ENCODE data around the gene IGF2BP1. TPM values are rescaled to one million over a fixed set of nuclear protein-coding genes. Genes with fewer than 3 reads are reported as not detected.
A peak's percentile ranks its signal among the peaks of the same experiment; 100 is the strongest.
"Not testable (repeated sequence)": the region's sequence is repeated elsewhere in the genome, so short reads cannot be mapped to it uniquely, and the experiment has no call there.

The IGF2BP1 gene
- total RNA-seq, 1 donor from 2014 or later: 0.82 TPM

- FAIRE-seq (no peak), DNase-seq (ENCODE audit: low spot score in 2 of 2) (no peak)
Measured at GRCh38 chr17:48995304-48995973, 1.7 kb upstream of the IGF2BP1 start.

GRCh38 chr17:48995974-48996721 is 1.0 kb upstream of the IGF2BP1 start:
- no peak for FAIRE-seq
- no peak for DNase-seq (ENCODE audit: low spot score in 2 of 2)

GRCh38 chr17:48996722-48997102 is 473 bp upstream of the IGF2BP1 start:
- DNase-seq (ENCODE audit: low spot score in 2 of 2): no peak
- FAIRE-seq: no peak

- DNase-seq (ENCODE audit: low spot score in 2 of 2) (peak in 1 of 2 donors; percentile 35), FAIRE-seq (no peak)
Measured at GRCh38 chr17:48997827-48998586, 822 bp downstream of the IGF2BP1 start.

- DNase-seq (ENCODE audit: low spot score in 2 of 2) (peak in 1 of 2 donors; percentile 22), FAIRE-seq (no peak)
Measured at GRCh38 chr17:48998587-48999440, 1.6 kb downstream of the IGF2BP1 start.

- no peak for FAIRE-seq
- no peak for DNase-seq (ENCODE audit: low spot score in 2 of 2)
Measured at GRCh38 chr17:49000943-49001342, 3.8 kb downstream of the IGF2BP1 start.

- FAIRE-seq (no peak), DNase-seq (ENCODE audit: low spot score in 2 of 2) (no peak)
Measured at GRCh38 chr17:49001671-49002070, 4.5 kb downstream of the IGF2BP1 start.

GRCh38 chr17:49002331-49002730 is 5.1 kb downstream of the IGF2BP1 start:
- DNase-seq (ENCODE audit: low spot score in 2 of 2) (no peak), FAIRE-seq (peak; percentile 43)

GRCh38 chr17:49002766-49003165 is 5.6 kb downstream of the IGF2BP1 start:
- FAIRE-seq (no peak), DNase-seq (ENCODE audit: low spot score in 2 of 2) (peak in 1 of 2 donors; percentile 15)

GRCh38 chr17:49003557-49004511 is 6.6 kb downstream of the IGF2BP1 start:
- DNase-seq (ENCODE audit: low spot score in 2 of 2) (no peak), FAIRE-seq (no peak)

GRCh38 chr17:49005140-49005539 is 8.0 kb downstream of the IGF2BP1 start:
- DNase-seq (ENCODE audit: low spot score in 2 of 2) (no peak), FAIRE-seq (no peak)

- FAIRE-seq; DNase-seq (ENCODE audit: low spot score in 2 of 2): not testable (repeated sequence)
Measured at GRCh38 chr17:49008908-49009307, 11.7 kb downstream of the IGF2BP1 start.

GRCh38 chr17:49012769-49013255 is 15.6 kb downstream of the IGF2BP1 start:
- DNase-seq (ENCODE audit: low spot score in 2 of 2) (no peak), FAIRE-seq (no peak)

- DNase-seq (ENCODE audit: low spot score in 2 of 2): no peak
- FAIRE-seq: no peak
Measured at GRCh38 chr17:49013311-49014213, 16.4 kb downstream of the IGF2BP1 start.

- peak in 1 of 2 donors; percentile 8 for DNase-seq (ENCODE audit: low spot score in 2 of 2)
- FAIRE-seq: no peak
Measured at GRCh38 chr17:49015179-49015923, 18.2 kb downstream of the IGF2BP1 start.

- FAIRE-seq (no peak), DNase-seq (ENCODE audit: low spot score in 2 of 2) (peak in 1 of 2 donors; percentile 5)
Measured at GRCh38 chr17:49015924-49016774, 19.0 kb downstream of the IGF2BP1 start.
